B cell (primary cell): ENCODE results near the gene PHF21A. TPM values are rescaled to one million over a fixed set of nuclear protein-coding genes. Genes with fewer than 3 reads are reported as not detected.
A peak's percentile ranks its signal among the peaks of the same experiment; 100 is the strongest.

Experiments used
- ATAC-seq: fragments of 200-7000 bp; cut with Tn5 transposase; one replicate; pipeline ENCODE4 v1.10.0; 2021; ENCODE audit warnings: low read depth, mild to moderate bottlenecking, moderate number of reproducible peaks, moderate library complexity
- CTCF ChIA-PET: fragments of 350-600 bp; sonication (Branson Sonifier 250); formaldehyde crosslinking; loops from one replicate; lab custom pipeline; 2021; ENCODE audit warnings: antibody characterized with exemption, inconsistent platforms; lab: Charles Lee
- POLR2A ChIA-PET: fragments of 350-600 bp; sonication (Branson Sonifier 250); formaldehyde crosslinking; loops from one replicate; lab custom pipeline; 2021; ENCODE audit warnings: antibody characterized with exemption; lab: Charles Lee
- DNase-seq: peaks from one replicate; pipeline ENCODE4 v3.0.0; 2013
- H2AFZ ChIP-seq: 2 replicates; pipeline ENCODE4 v1.6.1; 2012; ENCODE audit warnings: mild to moderate bottlenecking, low read depth, low read length; ENCODE audit not compliant: insufficient read depth, poor library complexity, severe bottlenecking
- H3K27ac ChIP-seq, 2 donors: 1 replicate in 1 of 2; 2 replicates in 1 of 2; pipeline ENCODE4 v1.5.1; 2012 to 2013; ENCODE audit warnings: low read length in 2 of 2, mild to moderate bottlenecking in 2 of 2, moderate library complexity in 1 of 2
- H3K27me3 ChIP-seq, 4 experiments: fragments of 200-600 bp in 1 of 4; sonication (generic) in 1 of 4; replicated peaks in 1 of 4; 1 replicate in 2 of 4; 2 replicates in 2 of 4; pipeline versions ENCODE4 v1.6.1 to v1.7.0; 2013 to 2016; ENCODE audit warnings: low read length in 3 of 4, mild to moderate bottlenecking in 2 of 4, mixed read lengths in 1 of 4, moderate library complexity in 1 of 4; ENCODE audit not compliant: insufficient read depth in 4 of 4, control insufficient read depth in 3 of 4; ENCODE audit errors: control extremely low read depth in 1 of 4
- H3K36me3 ChIP-seq, 2 experiments: replicated peaks in 1 of 2; 1 replicate in 1 of 2; 2 replicates in 1 of 2; pipeline versions ENCODE4 v1.6.1 to v1.7.1; 2013; ENCODE audit warnings: low read length in 1 of 2; ENCODE audit not compliant: insufficient read depth in 2 of 2, control insufficient read depth in 1 of 2; ENCODE audit errors: control extremely low read depth in 1 of 2, extremely low read depth in 1 of 2
- H3K4me1 ChIP-seq, 2 donors: fragments of 200-600 bp in 1 of 2; sonication (generic) in 1 of 2; 1 replicate in 1 of 2; 2 replicates in 1 of 2; pipeline versions ENCODE4 v1.5.1 to v1.6.1; 2013 to 2017; ENCODE audit warnings: low read length in 2 of 2; ENCODE audit not compliant: control insufficient read depth in 2 of 2, insufficient read depth in 2 of 2
- H3K4me2 ChIP-seq: replicated peaks from 2 replicates; pipeline ENCODE3; 2012; ENCODE audit warnings: mild to moderate bottlenecking, low read depth, low read length; ENCODE audit not compliant: poor library complexity, severe bottlenecking
- H3K4me3 ChIP-seq, 5 experiments: fragments of 200-600 bp in 1 of 5; sonication (generic) in 1 of 5; 1 replicate in 3 of 5; 2 replicates in 2 of 5; pipeline versions ENCODE4 v1.5.1 to v1.7.0; 2011 to 2016; ENCODE audit warnings: low read length in 4 of 5, mild to moderate bottlenecking in 4 of 5, low read depth in 2 of 5, control low read depth in 1 of 5, moderate library complexity in 1 of 5; ENCODE audit not compliant: insufficient read depth in 1 of 5; ENCODE audit errors: control extremely low read depth in 1 of 5, extremely low read depth in 1 of 5
- H3K79me2 ChIP-seq: fragments of 200-600 bp; sonication (generic); one replicate; pipeline ENCODE4 v1.6.0; 2016; ENCODE audit warnings: low read length; ENCODE audit not compliant: control insufficient read depth, insufficient read depth
- H3K9ac ChIP-seq: fragments of 200-600 bp; sonication (generic); 2 replicates; pipeline ENCODE4 v1.6.1; 2017; ENCODE audit warnings: mild to moderate bottlenecking, low read length, moderate library complexity
- H3K9me3 ChIP-seq, 3 donors: one replicate each; pipeline versions ENCODE4 v1.6.1 to v1.7.1; 2013; ENCODE audit warnings: low read length in 2 of 3; ENCODE audit not compliant: control insufficient read depth in 2 of 3, insufficient read depth in 1 of 3; ENCODE audit errors: control extremely low read depth in 1 of 3
- H4K20me1 ChIP-seq: 2 replicates; pipeline ENCODE4 v1.6.0; 2012; ENCODE audit warnings: mild to moderate bottlenecking, low read length; ENCODE audit not compliant: insufficient read depth, control insufficient read depth, poor library complexity, severe bottlenecking
- H3K27ac Mint-ChIP-seq: one replicate; pipeline ENCODE4 v1.8.0; 2021; ENCODE audit warnings: mixed read lengths
- H3K27me3 Mint-ChIP-seq: one replicate; pipeline ENCODE4 v1.8.0; 2021; ENCODE audit warnings: mixed read lengths
- H3K4me1 Mint-ChIP-seq: one replicate; pipeline ENCODE4 v1.8.0; 2021; ENCODE audit warnings: mixed read lengths
- H3K4me3 Mint-ChIP-seq: one replicate; pipeline ENCODE4 v1.8.0; 2021; ENCODE audit warnings: mixed read lengths
- H3K9me3 Mint-ChIP-seq: one replicate; pipeline ENCODE4 v1.8.0; 2022; ENCODE audit warnings: mixed read lengths; ENCODE audit not compliant: insufficient read depth
- CTCF ChIP-seq: fragments of 200-600 bp; IDR thresholded peaks from one replicate; pipeline ENCODE4 v1.8.0; 2022; ENCODE audit warnings: antibody characterized with exemption, mild to moderate bottlenecking
- EZH2 ChIP-seq: IDR thresholded peaks from 2 replicates; pipeline ENCODE4 v1.6.1; 2012; ENCODE audit warnings: borderline replicate concordance, low read depth, mild to moderate bottlenecking, moderate library complexity, low read length; ENCODE audit not compliant: insufficient read depth, poor library complexity, severe bottlenecking
- WGBS: methylation state at CpG from one replicate; pipeline ENCODE4 v1.1.5; 2013; ENCODE audit warnings: missing lambda C conversion rate; ENCODE audit not compliant: insufficient coverage; 5-methylcytosine and 5-hydroxymethylcytosine counted together
- intact Hi-C: fragments of 100-400 bp; cut with micrococcal nuclease; formaldehyde crosslinking; loops from one replicate; pipeline ENCODE4 v1.10.0; 2022
- polyA plus RNA-seq: library from polyadenylated mRNA; depleted of rRNA; stranded (reverse); fragments of >200 nt; gene quantifications from 2 replicates; pipeline ENCODE4 v1.2.3, GENCODE V29; 2012
- total RNA-seq, 2 donors: library from RNA; stranded (reverse); fragments of 120-200 nt in 1 of 2; gene quantifications; 1 replicate in 1 of 2; 2 replicates in 1 of 2; pipeline versions ENCODE4 v1.2.3 to v1.2.4, GENCODE V29; 2013 to 2022

PHF21A gene
- total and polyA plus RNA-seq, 2 donors (not counting 1 experiment from before 2014, with no cell fraction given): 41.9 to 103 TPM

- DNase-seq (no peak), ATAC-seq (no peak)
- Mint-ChIP-seq H3K4me3 (peak overlapping the region; percentile 81), H3K27me3 (peaks cover 28% of the 10 kb centered on the region), H3K27ac (no peak overlapping the region), H3K9me3 (no peaks in the 10 kb centered on the region), H3K4me1 (peaks cover 12% of the 10 kb centered on the region)
- Histone ChIP-seq H3K4me3 (peak overlapping the region in 4 of 5 experiments; percentile 37 to 59 (median 50)), H3K4me2 (peak overlapping the region; percentile 93), H3K79me2 (no peaks in the 10 kb centered on the region), H4K20me1 (no peaks in the 10 kb centered on the region), H3K27ac (no peak overlapping the region), H3K9ac (peak overlapping the region; percentile 66), H3K36me3 (no peaks in the 10 kb centered on the region), H3K9me3 (peaks cover 0 to 12% (median 0%) of the 10 kb centered on the region in 3 donors), H3K27me3 (peaks cover 0 to 47% (median 21%) of the 10 kb centered on the region in 4 experiments), H3K4me1 (peaks cover 12 to 17% of the 10 kb centered on the region in 2 donors), H2AFZ (peak overlapping the region; percentile 73)
- intact Hi-C loops: loop anchor here (1.0 kb wide), 4 partner anchors 14 to 52 kb away; partner anchors contain the start of genes CRY2 and MAPK8IP1
- WGBS: 13% methylated on average over 3 of the region's 3 CpGs
- POLR2A ChIA-PET: interaction anchor here (0.6 to 1.2 kb wide), 2 partner anchors 31 to 957 kb away, joined by 3 to 4 read pairs; no protein-coding TSS in a partner anchor
- CTCF ChIA-PET: interaction anchor here (1.2 to 3.3 kb wide), 4 partner anchors 19 to 108 kb away, joined by 3 to 12 read pairs (median 4); partner anchors contain the start of gene PEX16
- no peak for TF ChIP-seq EZH2
- no peak for TF ChIP-seq CTCF
These were observed 222.2 kb downstream of the PHF21A start for GRCh38 chr11:45899086-45899447.

- H3K9me3 ChIP-seq: peaks cover 0 to 12% (median 0%) of the 10 kb centered on the region in 3 donors
- no peak overlapping the region for H3K9ac ChIP-seq
- CTCF ChIA-PET: interaction anchor here (0.7 to 3.3 kb wide), 3 partner anchors 20 to 106 kb away, joined by 3 to 12 read pairs (median 3); partner anchors contain the start of gene PEX16
- peaks cover 12% of the 10 kb centered on the region for H3K4me1 Mint-ChIP-seq
- H3K4me3 Mint-ChIP-seq: no peak overlapping the region
- DNase-seq (no peak), ATAC-seq (no peak)
- WGBS: 95% methylated on average over 5 of the region's 6 CpGs
- intact Hi-C loops: no loop called here
- POLR2A ChIA-PET: no interaction called here
- peaks cover 12 to 17% of the 10 kb centered on the region in 2 donors for H3K4me1 ChIP-seq
- H3K27ac Mint-ChIP-seq: no peak overlapping the region
- H2AFZ ChIP-seq: no peak overlapping the region
- H3K4me3 ChIP-seq: no peak overlapping the region
- H3K36me3 ChIP-seq: no peaks in the 10 kb centered on the region
- TF ChIP-seq EZH2: no peak
- H3K27me3 ChIP-seq: peaks cover 0 to 53% (median 23%) of the 10 kb centered on the region in 4 experiments
- H3K27me3 Mint-ChIP-seq: peaks cover 35% of the 10 kb centered on the region
- H3K27ac ChIP-seq: no peak overlapping the region
- H3K79me2 ChIP-seq: no peaks in the 10 kb centered on the region
- no peaks in the 10 kb centered on the region for H3K9me3 Mint-ChIP-seq
- no peaks in the 10 kb centered on the region for H4K20me1 ChIP-seq
- no peak overlapping the region for H3K4me2 ChIP-seq
These were observed 223.7 kb downstream of the PHF21A start for GRCh38 chr11:45897556-45897955.
